HEK293 (cell line): ENCODE measurements around the gene AQP1.

Experiments
- PRDM1 ChIP-seq: fragments of 450-650 bp; formaldehyde crosslinking; IDR thresholded peaks from 2 replicates; pipeline ENCODE4; 2016; ENCODE audit warnings: missing biosample characterization, missing genetic modification characterization
- RBAK ChIP-seq: fragments of 450-650 bp; formaldehyde crosslinking; IDR thresholded peaks from 2 replicates; pipeline ENCODE4 v1.5.1; 2016; ENCODE audit warnings: missing biosample characterization, missing genetic modification characterization
- YY1 ChIP-seq: fragments of 450-650 bp; formaldehyde crosslinking; IDR thresholded peaks from 2 replicates; pipeline ENCODE4 v1.5.1; 2018; ENCODE audit warnings: missing biosample characterization, missing genetic modification characterization
- ZNF140 ChIP-seq: fragments of 450-650 bp; formaldehyde crosslinking; IDR thresholded peaks from 2 replicates; pipeline ENCODE4 v1.5.1; 2016; ENCODE audit warnings: missing biosample characterization, missing genetic modification characterization
- ZNF155 ChIP-seq: fragments of 450-650 bp; formaldehyde crosslinking; IDR thresholded peaks from 2 replicates; pipeline ENCODE4 v1.5.1; 2016; ENCODE audit warnings: missing biosample characterization, missing genetic modification characterization
- ZNF274 ChIP-seq, 2 experiments: fragments of 200-500 bp in 1 of 2; fragments of 450-650 bp in 1 of 2; sonication (Bioruptor generic) in 1 of 2; formaldehyde crosslinking in 1 of 2; IDR thresholded peaks; 2 replicates each; pipeline versions ENCODE4 v1.5.1 to v1.6.1; 2014 to 2016; ENCODE audit warnings: borderline replicate concordance in 1 of 2, inconsistent platforms in 1 of 2, low read length in 1 of 2, missing biosample characterization in 1 of 2, missing genetic modification characterization in 1 of 2
- TF ChIP-seq, protein P1 (sequence below): fragments of 450-650 bp; formaldehyde crosslinking; IDR thresholded peaks from 2 replicates; pipeline ENCODE4 v1.5.1; 2016; ENCODE audit warnings: missing biosample characterization, missing genetic modification characterization
- TF ChIP-seq, protein P2 (sequence below): fragments of 450-650 bp; formaldehyde crosslinking; IDR thresholded peaks from 2 replicates; pipeline ENCODE4 v1.5.1; 2017; ENCODE audit warnings: missing biosample characterization, missing genetic modification characterization
- TF ChIP-seq, protein P3 (sequence below): fragments of 450-650 bp; formaldehyde crosslinking; IDR thresholded peaks from 2 replicates; pipeline ENCODE4; 2016; ENCODE audit warnings: missing biosample characterization, missing genetic modification characterization

DNA sequence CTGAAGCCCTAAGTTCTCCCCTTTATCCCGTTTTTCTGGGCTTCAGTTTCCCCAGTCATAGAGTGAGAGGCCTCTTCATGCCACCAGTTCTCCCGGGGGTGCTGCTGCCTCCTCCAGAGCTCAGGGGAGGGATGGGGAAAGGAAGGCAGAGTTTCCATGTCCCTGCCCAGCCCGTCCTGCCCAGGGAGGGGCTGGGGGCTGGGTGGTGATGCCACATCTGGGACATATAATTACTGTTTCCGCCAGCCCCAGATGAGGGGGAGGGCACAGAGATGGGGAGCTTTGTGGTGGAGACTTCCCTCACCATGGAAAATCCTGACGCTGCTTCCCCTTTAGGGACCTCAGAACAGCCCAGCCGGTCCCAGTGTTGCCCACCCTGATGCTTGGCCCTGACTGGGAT lies 4.1 kb downstream of the AQP1 start:
- TF ChIP-seq, protein P1, sequence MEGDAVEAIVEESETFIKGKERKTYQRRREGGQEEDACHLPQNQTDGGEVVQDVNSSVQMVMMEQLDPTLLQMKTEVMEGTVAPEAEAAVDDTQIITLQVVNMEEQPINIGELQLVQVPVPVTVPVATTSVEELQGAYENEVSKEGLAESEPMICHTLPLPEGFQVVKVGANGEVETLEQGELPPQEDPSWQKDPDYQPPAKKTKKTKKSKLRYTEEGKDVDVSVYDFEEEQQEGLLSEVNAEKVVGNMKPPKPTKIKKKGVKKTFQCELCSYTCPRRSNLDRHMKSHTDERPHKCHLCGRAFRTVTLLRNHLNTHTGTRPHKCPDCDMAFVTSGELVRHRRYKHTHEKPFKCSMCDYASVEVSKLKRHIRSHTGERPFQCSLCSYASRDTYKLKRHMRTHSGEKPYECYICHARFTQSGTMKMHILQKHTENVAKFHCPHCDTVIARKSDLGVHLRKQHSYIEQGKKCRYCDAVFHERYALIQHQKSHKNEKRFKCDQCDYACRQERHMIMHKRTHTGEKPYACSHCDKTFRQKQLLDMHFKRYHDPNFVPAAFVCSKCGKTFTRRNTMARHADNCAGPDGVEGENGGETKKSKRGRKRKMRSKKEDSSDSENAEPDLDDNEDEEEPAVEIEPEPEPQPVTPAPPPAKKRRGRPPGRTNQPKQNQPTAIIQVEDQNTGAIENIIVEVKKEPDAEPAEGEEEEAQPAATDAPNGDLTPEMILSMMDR (tag by site-specific recombination) = no peak
- TF ChIP-seq YY1 (tag by site-specific recombination) = no peak
- TF ChIP-seq RBAK (tag by site-specific recombination) = no peak
- TF ChIP-seq ZNF140 = no peak
- no peak for TF ChIP-seq ZNF274 (IDR thresholded peaks at IDR 0.05; ENCODE audit: low read length)
- no peak for TF ChIP-seq ZNF274 (tag by site-specific recombination; IDR thresholded peaks at IDR 0.05; ENCODE audit: borderline replicate concordance)
- no peak for TF ChIP-seq PRDM1 (tag by site-specific recombination)
- TF ChIP-seq, protein P2, sequence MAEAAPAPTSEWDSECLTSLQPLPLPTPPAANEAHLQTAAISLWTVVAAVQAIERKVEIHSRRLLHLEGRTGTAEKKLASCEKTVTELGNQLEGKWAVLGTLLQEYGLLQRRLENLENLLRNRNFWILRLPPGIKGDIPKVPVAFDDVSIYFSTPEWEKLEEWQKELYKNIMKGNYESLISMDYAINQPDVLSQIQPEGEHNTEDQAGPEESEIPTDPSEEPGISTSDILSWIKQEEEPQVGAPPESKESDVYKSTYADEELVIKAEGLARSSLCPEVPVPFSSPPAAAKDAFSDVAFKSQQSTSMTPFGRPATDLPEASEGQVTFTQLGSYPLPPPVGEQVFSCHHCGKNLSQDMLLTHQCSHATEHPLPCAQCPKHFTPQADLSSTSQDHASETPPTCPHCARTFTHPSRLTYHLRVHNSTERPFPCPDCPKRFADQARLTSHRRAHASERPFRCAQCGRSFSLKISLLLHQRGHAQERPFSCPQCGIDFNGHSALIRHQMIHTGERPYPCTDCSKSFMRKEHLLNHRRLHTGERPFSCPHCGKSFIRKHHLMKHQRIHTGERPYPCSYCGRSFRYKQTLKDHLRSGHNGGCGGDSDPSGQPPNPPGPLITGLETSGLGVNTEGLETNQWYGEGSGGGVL = no peak
- TF ChIP-seq, protein P3, sequence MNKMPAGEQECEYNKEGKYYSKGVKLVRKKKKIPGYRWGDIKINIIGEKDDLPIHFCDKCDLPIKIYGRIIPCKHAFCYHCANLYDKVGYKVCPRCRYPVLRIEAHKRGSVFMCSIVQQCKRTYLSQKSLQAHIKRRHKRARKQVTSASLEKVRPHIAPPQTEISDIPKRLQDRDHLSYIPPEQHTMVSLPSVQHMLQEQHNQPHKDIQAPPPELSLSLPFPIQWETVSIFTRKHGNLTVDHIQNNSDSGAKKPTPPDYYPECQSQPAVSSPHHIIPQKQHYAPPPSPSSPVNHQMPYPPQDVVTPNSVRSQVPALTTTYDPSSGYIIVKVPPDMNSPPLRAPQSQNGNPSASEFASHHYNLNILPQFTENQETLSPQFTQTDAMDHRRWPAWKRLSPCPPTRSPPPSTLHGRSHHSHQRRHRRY (tag by site-specific recombination) = no peak
- TF ChIP-seq ZNF155 (tag by site-specific recombination) = no peak
